GM18870 (cell line): ENCODE data around the gene PHACTR1.

ENCODE experiments used
- ATAC-seq: cut with Tn5 transposase; IDR thresholded peaks from one replicate; pipeline ENCODE4 v1.9.1; 2021; ENCODE audit warnings: moderate library complexity; ENCODE audit not compliant: unreplicated experiment

The PHACTR1 gene

GRCh38 chr6:12977206-12977605 lies 260.6 kb downstream of the PHACTR1 start:
- no peak for ATAC-seq

DNA sequence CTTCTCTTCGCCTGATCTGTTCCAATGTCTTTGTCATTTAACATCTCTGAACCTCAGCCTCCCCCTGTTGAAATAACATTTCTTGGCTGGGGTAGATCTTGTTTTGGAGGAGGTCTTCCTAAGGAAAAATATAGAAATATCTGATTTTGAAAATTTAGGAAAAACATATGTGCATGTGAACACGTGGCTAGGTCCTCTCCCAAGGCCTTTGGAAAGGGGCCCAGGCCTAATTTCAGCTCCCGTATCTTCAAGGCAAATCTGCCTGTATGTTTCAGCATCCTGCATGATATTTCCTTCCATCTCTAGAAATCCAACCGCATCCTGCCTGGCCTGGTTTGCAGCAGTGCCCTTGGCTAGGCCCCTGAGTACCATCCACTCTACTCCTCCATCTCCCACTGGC lies 261.2 kb downstream of the PHACTR1 start:
- ATAC-seq: no peak

DNA sequence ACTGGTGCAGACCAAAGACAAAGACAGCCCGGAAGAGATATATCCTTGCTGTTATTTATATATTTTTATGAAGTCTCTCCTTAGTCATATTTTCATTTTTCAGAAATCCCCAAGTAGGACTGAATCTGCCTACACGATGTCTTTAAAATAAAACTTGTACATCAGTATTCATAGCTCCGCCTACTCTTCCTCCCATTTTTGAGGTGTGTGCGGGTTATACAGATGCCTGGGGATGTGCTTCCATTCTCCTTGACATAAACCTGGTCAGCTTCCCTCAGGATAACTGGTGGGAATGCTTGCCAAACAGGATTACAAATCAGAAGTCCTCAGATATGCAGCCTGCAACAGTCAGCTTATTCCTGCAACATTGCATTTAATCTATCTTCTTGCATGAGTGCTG lies 264.2 kb downstream of the PHACTR1 start:
- no peak for ATAC-seq

- no peak for ATAC-seq
Measured at GRCh38 chr6:12984776-12985175, 268.2 kb downstream of the PHACTR1 start.

DNA sequence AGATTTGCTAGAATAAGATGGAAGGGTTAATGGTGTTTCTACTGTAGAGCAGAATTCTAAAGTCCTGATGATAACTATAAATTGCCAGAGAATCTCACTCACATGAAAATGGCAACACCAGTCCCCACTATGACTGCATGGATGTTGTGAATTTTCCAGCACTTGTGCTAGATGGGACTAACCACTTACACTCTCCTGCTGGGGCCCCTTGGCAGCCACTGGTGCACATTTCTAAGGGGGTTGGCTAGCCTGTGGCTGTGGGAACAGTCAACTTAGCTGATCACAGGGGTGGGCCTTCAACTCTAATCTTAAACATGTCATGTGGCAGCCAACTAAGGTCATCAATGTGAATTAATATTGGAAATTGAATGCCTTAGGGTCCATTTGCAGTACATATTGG lies 271.2 kb downstream of the PHACTR1 start:
- no peak for ATAC-seq

DNA sequence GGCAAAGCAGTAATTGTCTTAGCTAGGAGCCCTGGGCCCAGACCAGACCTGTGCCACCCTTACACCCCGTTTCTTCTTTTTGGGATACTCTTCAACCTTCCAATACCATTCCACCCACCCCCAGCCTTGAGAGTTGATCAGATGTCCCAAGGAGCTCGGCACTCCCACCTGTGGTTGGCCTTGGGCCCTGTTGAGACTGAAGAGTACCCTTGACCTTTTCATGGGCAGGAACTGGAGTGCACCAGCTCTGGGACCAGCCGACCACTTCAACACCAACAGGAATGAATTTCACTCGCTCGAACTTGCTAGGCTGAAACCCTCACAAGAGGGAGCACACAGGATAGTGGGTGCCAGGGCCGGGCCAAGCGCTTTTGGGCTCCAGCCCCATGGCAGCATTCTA lies 273.6 kb downstream of the PHACTR1 start:
- ATAC-seq: no peak

DNA sequence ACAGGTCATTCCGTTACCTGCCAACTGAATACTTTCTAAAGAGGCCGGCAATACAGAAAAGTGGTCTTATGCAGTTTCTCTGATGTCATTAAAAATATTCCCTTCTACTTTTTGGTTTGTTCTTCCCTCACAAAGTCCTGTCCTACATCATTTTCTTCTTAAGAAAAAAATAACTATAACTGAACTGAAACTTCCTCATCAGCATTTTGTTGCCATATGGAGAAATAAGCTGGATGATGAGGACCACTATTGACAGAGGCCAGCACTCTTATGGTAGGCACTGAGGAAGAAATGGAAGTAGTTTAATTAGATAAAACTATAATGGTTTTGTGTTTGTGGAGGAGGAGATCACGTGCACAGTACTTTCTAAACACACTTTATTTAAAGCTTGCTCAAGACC lies 274.9 kb downstream of the PHACTR1 start:
- no peak for ATAC-seq

DNA sequence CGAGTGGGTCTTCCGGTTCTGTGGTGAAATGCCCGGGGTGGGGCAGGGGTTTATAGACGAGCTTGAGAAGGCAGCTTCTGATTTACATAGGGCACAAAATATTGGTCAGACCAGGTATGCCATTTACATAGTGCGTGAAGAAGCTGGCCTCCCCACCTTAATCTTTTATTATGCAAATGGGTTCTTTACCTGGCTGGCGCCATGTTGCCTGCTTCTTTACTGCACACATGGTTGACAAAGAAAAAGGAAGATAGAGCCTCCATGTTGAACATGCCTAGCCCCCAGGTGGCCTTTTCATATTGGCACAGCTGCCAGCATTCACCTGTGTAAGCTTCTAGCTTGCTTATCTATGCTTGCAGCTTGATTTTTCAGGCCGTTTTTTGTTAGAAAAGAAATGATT lies 276.2 kb downstream of the PHACTR1 start:
- ATAC-seq: no peak

GRCh38 chr6:12993283-12993898 lies 276.8 kb downstream of the PHACTR1 start:
- ATAC-seq: no peak

DNA sequence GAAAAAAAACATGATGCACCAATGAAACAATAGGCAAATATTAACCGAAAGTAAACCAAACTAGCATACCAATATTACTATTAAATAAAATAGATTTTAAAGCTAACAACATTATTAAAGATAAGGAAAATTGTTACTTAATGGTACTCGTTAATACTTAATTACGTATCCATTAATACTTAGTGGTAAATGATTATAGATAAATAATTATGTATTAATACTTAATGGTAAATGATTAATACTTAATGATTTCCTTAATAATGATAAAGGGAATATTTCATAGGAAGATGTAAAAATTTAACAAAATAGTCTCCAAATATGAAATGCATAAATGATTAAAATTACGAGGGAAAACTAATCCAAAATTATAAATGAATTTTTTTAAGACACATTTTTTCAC lies 278.9 kb downstream of the PHACTR1 start:
- ATAC-seq: no peak

DNA sequence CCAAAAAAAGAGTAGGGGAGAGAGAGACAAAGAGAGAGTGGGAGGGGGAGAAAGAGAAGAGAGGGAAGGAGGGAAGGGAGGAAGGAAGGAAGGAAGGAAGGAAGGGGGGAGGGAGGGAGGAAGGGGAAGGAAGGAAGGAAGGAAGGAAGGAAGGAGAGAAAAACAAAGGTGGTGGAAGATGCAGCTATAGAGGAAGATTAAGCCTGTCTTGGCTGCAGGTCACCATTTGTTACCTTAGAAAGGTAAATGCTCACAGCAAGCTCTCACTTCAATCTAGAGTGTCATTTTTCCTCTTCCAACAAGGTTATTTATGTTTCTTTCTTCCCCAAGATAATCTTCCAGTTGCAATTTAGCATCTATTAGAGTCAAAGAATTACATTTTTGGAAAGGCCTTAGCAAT lies 284.0 kb downstream of the PHACTR1 start:
- ATAC-seq: no peak

- ATAC-seq: no peak
Measured at GRCh38 chr6:13001927-13002326, 285.4 kb downstream of the PHACTR1 start.

- ATAC-seq: no peak
Measured at GRCh38 chr6:13004601-13005000, 288.0 kb downstream of the PHACTR1 start.

GRCh38 chr6:13005994-13006393 lies 289.4 kb downstream of the PHACTR1 start:
- no peak for ATAC-seq

GRCh38 chr6:13006578-13007300 lies 290.2 kb downstream of the PHACTR1 start:
- no peak for ATAC-seq

- no peak for ATAC-seq
Measured at GRCh38 chr6:13007744-13008143, 291.2 kb downstream of the PHACTR1 start.

GRCh38 chr6:13009031-13009430 lies 292.5 kb downstream of the PHACTR1 start:
- no peak for ATAC-seq

GRCh38 chr6:13009461-13009860 lies 292.9 kb downstream of the PHACTR1 start:
- ATAC-seq: no peak

GRCh38 chr6:13011612-13012146 lies 295.1 kb downstream of the PHACTR1 start:
- no peak for ATAC-seq

GRCh38 chr6:13012296-13012695 lies 295.7 kb downstream of the PHACTR1 start:
- no peak for ATAC-seq

DNA sequence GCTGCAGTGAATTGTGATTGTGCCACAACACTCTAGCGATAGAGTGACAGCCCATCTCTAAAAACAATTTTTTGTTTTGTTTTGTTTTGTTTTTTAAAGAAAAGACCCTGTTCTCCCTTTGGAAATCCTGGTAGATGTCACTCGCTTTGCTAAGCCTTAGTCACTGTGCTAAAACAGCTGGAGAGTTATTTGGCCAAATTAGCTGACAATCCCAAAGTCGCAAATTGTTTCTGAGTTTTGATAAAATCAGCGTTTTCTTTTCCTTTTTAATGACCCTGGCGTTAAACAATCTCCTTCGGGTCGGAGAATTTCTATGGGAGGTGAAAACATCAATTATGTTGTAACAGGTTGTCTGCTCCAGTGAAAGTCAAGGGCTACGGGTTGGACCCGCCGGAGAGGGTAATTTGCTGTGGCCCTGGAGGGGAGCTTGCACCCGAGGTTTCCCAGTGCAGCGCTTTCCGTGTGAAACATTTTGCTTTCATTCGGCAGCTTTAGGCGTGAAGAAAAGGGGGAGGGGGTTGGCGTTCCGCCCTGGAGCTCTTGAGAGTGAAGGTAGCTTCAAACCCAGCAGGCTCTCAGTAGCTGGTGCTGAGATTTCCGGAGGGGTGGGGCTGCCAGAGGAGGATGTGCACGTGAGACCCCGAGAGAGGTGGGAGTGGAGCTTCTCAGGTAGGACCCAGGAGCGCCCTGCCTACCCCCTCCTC lies 296.6 kb downstream of the PHACTR1 start:
- ATAC-seq: no peak
